ENCODE data around the gene MACROD2.

MACROD2 gene

DNA sequence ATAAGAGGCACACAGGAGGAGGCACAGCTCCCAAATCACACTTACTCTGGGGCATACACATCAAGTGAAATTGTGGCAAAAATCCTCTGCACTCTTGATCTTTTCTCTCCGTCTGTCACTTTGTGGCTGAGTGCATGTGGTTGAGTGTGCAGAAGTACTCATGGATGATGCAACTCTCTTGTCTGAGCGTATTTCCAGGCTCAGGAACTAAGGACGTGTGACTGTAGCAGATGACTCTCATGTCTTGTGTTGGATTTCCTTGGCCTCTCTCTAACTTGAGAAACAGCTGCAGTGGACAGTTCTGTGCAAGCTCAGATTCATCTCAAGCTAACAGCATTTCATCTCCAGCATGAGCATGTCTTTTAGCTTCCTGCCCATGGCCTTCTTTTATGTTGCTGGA lies 587.5 kb downstream of the MACROD2 start:
- DNase-seq (ENCODE audit: low read depth): no peak

DNA sequence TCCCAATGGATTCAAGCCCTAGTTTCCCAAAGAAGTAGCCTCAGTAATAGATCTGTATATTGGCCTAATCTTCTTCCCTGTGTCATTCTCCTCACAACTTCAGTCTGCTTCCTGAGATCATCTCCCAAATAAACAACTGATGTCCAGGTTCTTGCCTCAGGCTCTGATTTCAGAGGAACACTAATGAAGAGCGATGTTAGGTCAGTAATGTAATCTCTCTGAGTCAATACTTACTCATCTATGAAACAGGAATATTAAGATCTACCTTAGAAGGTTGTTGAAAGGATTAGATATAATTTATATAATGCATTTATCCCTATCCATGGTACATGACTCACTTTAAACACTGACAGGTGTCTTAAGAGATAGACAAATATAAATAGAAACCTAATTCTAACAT lies 588.1 kb downstream of the MACROD2 start:
- DNase-seq (ENCODE audit: low read depth): no peak

DNA sequence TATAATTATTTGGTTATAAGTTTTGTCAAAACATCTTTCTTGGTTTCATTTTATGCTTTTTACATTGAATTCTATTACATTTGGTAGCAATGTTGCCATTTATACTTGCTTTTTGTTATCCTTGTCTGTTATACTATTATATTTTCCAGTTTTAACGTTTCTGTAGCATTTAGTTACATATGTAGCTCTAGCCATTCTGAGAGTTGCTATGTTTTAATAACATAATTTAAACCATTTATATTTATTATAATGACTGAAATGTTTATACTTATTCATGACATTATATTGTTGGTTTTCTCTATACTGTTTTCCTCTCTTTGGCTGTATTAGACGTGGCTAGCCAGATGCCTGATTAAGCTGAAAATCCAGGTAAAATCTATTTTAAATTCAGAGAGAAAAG lies 594.1 kb downstream of the MACROD2 start:
- DNase-seq (ENCODE audit: low read depth): no peak

DNA sequence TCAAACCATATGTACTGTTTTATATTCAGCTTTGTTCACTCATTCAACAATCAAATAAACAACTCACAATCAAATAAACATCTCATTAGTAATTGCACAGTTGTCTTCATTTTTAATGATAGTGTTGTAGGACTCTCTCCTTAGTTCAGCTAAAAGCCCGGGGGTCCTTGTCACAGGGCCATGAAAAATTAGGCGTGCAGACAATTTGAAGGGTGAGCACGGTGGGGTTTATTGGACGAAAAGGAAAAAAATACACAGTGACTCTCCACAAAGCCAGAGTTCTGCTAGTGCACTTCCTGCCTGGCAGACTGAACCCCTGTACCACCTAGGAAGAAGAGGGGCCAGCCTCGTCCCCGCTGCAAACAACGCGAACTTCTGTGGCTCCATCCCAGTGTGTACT lies 599.7 kb downstream of the MACROD2 start:
- DNase-seq (ENCODE audit: low read depth): no peak

DNA sequence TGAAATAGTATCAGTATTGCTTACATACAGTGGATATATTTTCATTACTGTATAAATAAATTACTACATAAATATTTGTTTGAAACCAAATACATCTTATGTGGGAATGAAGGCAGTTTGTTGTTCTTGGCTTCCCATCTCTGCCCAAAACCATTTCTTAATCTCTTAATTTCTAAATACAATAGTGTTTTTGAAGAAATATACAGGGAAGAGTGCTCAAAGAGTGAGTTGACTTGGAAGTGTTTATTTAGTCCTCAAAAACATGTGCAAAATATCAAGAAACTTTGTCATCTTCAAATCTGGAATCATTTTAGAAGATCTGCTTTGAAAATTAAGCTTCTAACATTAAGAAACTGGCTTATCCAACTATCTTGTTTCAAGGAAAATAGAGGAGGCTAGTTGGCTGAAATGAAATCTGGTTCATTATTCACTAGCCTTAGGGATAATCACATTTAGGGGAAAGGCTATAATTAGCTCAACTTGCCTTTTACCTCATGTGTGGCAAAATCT lies 601.9 kb downstream of the MACROD2 start:
- DNase-seq (ENCODE audit: low read depth): no peak

DNA sequence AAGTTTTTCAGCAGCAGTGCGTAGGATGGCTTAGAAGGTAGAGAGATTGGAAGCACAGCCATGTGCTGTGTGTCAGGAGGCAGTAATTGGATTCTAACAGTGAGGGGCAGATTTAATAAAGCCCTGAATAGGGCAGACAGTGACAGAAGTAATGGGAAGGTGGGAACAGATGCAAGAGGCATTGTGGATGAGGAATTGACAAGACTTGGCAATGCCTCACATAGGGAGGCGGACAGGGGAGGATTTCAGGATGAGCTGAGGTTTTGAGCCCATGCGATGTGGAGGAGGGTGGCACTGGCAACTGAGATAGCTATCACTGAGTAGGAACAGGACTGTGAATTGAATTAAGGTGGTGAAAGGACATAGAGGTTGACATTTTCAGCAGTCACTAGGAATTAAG lies 604.3 kb downstream of the MACROD2 start:
- no peak for DNase-seq (ENCODE audit: low read depth)

DNA sequence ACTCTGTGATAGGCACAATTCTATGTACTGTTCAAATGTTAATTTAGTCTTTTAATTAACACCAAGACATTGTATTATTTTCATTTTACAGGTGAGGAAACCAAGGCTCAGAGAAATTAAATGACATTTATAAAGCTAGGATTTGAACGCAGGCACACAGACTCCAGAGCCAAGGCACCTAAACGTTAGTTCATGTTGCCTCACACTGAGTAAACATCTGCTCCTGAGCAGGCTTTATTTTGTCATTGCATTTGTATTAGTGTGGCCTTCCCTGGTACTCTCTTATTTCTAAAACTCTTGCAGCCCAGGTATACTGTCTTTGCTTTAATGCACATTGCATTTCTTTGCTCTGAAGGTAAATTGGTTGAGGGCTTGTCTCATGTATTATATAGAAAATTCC lies 605.2 kb downstream of the MACROD2 start:
- DNase-seq (ENCODE audit: low read depth): no peak

DNA sequence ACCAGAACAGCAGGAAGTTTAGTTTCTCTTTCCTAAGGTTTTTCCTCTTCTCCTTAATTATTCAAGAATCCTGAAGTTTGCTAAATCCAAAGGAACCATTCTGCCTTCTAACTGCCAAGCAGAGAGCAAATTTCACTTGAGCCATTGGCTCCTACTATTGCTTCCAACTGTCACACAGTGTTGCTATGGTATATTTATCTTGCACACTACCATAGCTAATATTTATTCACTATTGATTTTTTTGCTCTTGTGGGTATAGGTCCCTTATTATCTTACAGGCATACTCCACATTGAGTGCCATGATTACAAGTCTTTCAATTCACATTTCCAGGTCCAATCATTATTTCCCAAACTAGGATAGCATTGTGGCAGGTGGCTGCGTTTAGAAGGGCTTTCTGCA lies 608.8 kb downstream of the MACROD2 start:
- DNase-seq (ENCODE audit: low read depth): no peak

DNA sequence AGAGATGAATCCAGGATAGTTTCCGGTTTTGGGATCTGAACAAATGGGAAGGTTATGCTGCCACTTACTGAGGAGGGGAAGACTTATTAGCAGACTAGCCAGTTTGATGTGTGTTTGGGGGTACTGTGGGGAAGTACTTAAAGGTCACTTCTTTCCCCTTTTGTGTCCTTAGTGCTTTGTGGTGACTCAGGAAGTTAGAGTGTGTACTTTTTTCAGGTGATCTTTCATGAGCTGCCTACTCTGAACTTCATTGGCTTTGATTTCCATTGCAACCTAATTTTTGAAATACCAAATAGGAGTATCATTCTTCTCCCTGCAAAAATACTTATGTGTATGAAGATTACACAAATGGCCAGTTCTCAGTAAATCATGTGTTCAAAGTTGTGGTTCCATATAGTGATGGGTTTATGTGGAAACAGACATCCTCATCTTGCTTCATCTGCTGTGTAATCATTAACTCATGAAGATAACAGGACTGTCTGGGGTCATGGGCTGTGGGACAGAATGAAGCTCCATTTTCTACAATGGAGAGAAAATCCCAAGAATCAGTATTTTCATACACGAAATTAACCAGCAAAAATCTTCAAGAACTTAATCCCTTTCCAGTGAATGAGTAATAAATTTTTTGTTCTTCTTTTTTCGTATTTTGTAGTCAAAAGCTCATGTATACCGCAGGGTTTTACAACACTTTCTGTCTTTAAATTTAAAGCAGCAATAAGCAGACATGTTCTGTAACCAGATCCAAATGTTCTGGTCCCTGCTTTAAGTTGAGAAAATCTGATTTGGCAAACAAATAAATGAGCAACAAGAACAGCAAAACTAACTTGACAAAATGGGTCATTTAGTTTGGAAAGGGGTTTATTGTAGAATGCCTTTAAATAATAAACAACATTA lies 614.3 kb downstream of the MACROD2 start:
- DNase-seq (ENCODE audit: low read depth): no peak

DNA sequence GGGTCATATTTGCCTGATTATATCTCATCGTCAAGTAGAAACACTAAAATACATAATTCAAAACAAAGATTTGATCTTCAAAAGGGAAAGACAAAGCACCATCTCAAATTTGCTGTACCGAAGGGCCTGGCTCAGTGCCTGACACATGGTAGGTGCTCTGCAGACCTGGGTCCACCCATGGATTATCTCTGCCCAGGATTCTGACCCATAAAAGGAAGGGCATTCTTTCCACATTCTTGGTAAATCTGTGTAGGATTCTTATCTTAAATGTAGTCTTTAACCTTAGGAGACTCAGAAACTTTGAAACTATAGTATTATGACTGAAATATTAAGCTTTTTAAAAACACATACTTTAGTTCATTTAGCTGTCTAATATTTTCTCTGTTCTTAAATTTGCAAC lies 616.2 kb downstream of the MACROD2 start:
- no peak for DNase-seq (ENCODE audit: low read depth)

DNA sequence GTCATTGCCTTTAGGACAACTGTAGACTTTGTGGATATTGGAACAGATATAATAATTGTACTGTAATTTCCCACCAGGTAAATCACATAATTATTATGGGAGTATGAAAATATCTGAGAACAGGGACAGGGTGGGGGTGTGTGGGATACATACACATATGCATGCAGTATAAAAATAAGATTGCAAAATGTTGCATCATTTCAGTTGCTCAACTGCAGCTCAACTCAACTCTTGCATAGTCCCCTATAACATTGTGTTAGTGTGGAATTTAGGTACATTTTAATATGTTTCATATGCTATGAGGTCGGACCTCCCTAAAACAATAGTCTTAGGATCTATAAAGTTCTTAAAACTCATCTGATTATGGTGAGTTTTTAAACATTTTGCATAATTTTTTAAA lies 617.1 kb downstream of the MACROD2 start:
- no peak for DNase-seq (ENCODE audit: low read depth)

DNA sequence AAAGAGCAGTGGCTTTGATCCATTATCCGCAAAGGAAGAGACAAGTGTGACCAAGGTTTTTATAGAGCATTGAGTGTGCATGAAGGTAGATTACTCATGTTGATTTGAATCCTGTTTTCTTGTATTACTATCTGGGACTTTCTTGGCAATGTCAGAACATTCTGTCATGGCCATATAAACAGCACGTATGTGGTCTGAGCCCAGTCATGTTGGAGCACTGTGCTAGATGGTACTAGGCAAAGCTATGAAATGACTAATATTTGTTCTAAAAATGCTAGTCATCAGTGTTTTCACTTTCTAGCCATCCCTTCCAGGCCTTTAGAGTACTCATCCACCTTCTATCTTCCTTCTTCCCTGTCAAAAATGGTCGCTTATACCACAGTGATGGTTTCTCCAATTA lies 620.7 kb downstream of the MACROD2 start:
- no peak for DNase-seq (ENCODE audit: low read depth)

DNA sequence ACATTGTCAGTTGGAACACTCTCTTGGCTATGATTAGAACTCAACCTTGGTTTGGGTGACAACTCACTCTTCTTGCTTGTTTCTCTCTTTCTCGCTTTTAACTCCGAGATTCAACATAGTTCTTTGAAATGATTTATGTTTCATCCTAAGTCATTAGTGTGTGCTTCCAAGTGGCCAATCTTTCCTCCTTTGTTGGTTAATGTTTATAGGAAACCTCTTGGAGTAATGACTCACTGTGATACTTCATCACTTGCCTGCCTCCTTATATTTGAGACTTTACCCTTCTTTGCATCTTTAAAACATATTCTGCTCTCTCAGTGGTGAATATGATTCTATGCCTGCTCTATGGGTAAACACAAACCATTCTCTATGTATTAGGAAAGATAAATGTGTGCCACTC lies 621.8 kb downstream of the MACROD2 start:
- DNase-seq (ENCODE audit: low read depth): no peak

DNA sequence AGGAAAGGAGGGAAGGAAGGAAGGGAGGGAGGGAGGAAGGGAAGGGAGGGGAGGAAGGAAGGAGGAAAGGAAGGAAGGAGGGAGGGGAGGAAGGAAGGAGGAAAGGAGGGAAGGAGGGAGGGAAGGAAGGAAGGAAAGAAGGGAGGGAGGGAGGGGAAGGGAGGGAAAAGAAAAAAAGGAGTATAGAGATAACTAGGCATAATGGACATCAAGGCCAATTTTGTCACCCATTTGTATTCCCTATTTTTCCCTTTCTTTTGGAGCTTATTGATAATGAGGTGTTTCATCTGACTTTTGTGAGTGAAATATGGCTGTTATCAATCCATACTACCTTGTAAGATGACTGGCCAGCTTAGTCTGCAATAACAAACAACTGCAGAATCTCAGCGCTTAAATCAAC lies 624.1 kb downstream of the MACROD2 start:
- no peak for DNase-seq (ENCODE audit: low read depth)

DNA sequence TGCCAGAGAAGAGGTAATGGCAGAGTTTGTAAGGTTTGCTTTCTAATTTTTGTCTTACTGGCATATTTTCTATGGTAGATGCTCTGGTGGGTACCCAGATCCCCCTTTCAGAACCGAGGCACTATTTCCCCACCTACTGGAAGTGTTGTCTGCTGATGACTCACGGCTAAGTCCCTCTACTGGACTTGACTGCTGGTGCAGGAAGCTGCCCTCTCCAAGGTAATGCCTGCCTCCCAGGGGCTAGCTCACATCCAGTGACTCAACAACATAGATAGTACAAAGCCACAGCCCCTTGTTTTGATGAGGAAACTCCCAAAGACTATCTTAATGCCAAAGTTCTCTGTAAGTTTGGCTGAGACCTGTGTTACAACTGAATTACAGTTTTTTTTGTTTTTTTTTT lies 627.5 kb downstream of the MACROD2 start:
- DNase-seq (ENCODE audit: low read depth): no peak

DNA sequence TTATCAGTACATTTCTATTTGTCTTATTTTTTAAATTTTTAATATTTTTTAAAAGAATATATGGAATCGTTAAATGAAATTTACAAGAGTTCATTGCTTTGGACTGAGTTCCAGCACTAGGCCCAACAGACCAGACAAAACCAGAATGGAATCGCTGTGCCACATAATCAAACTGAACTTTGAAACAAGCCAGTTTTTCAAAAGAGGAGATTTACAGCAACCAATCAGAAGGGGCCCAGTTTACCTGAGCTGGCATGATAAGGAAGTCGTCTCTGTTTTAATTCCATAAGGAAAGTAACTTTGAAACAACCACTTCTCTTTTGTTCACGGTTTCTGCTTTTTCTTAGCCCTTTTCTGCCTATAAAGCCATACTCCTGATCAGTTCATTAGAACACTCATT lies 635.7 kb downstream of the MACROD2 start:
- DNase-seq (ENCODE audit: low read depth): no peak

DNA sequence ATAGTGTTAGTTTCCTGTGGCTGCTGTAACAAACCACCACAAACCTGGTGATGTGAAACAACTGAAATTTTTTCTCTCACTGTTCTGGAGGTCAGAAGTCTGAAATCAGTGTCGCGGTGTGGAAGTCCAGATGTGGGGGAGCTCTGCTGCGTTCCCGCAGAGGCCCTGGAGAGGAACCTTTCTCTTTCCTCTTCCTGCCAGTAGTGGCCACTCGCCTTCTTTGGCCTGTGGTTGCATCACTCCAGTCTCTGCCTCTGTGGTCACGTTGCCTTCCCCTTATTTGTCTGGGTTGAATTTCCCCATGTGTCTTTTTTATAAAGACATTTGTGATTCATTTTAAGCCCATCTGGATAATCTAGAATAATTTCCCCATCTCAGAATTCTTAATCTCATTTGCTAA lies 637.6 kb downstream of the MACROD2 start:
- no peak for DNase-seq (ENCODE audit: low read depth)

DNA sequence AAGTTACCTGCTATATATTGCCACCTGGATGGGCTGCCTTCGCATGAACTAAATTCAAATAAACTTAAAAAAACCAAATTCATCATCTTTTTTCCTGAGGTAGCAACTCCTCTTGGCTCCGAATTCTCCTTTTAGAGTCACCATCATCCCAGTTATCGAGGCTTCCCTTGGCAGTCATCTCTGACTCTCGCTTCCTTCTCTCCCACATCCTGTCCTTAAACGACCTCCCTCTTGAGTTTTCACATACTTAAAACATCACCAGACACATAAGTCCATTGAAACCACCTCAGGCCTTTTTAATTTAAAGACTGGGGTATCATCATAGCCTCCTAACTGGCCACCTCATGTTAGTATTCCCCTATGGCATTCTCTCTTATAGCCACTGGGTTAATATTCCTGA lies 638.2 kb downstream of the MACROD2 start:
- no peak for DNase-seq (ENCODE audit: low read depth)

DNA sequence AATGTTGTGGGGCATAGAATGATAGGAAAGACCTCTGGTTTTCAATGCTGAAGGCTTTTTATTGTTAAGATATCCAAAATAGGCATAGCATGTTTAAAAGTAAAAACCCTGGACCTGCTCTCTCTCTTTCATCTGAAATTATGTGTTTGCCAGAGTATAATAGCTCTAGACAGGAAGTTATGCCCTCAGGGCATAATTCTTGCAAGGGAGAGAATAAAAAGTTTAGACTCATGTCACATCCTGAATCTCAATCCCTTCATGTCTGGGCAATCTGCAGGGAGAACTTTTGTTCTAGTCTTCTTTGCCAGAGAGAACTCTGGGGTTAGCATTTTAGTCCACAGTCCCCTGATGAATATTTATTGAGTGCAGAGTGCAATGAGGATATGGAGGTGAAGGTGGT lies 639.3 kb downstream of the MACROD2 start:
- DNase-seq (ENCODE audit: low read depth): no peak

DNA sequence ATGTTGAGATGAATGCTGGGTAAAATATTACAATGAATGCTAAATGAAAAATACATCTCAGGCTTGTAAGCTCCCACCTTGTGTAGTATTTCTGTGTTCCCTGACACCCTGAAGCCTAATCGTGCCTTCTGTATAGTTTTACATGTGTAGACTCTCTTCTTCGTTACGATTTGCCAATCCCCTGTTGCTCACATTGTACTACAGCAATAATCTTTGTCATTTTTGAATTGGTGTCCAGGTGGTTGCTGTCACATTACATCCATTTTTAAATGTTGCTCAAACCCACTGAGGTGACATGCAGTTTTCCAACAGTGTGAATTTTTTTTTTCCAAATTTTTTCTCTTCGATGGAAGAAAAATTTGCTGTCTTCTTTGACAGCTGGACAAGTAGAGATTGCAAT lies 642.1 kb downstream of the MACROD2 start:
- DNase-seq (ENCODE audit: low read depth): no peak

DNA sequence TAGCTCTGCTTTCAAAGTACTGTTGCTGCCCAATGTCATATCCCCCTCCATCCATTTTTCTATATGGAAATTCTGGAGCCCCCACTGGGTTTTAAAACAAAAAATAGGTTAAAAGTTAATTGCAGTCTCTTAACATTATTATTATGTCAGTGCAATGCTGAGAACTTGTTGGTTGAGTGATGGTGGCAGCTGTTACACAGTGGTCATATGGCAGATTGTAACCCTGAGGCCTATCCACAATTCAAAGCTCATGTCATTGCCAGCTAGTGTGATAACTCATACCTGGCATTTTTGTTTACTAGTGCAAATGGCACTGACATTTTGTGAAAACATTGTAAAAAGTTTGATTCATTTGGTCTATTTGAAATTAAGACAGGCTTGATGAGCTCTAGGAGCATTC lies 647.8 kb downstream of the MACROD2 start:
- no peak for DNase-seq (ENCODE audit: low read depth)

DNA sequence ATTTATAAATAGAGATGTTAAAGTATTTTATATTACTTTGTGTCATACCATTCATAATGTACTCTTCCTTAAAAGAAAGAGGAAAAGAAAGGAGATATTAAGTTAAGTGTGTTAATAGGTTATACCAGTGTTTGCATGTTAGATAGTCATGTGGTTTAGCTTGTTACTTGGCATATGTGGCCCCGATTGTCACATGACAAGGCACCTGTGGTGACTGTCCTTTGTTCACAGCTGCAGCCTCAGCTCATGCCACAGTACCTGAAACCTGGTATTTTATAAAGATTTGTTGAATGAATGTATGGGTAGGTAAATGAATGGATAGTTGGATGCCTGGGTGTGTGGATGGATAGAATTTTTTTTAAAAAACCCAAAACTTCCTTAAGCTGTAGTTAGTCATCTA lies 648.2 kb downstream of the MACROD2 start:
- no peak for DNase-seq (ENCODE audit: low read depth)

DNA sequence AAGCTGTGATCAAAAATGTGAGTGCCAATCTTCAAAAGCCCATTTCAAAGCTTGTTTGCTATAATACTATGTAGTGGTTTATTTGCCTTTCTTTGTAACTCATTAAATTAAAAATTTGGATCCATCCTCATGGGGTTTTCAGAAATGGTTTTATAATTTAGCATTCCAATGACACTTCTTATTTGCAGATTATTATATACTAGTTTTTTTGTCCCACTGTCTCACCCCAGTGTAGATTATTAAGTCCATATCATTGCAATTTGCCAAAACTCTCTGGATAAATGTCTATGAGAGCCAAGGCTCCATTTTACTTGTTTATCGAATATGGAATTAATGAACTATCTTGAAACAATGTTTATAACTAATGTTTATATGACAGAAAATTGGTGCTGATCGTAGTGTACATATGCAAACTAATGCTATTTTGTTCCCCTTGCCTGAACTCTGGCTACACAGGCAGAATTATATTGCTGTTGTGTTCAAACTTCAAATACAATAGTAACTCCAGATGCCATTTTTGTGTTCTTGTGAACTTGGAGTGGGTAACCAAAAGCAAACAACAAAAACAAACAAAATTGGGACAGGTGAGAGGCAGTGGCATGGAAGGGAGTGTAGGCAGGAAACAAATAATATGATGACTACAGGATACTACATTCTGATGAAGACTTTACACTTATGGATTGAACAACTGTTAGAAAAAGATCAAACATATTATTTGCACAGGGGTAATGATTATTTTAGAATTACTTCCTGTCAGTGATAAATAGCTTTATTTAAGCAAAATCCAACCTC lies 649.2 kb downstream of the MACROD2 start:
- no peak for DNase-seq (ENCODE audit: low read depth)

Data from activated T-helper 1 cell treated with Interleukin-2 at 50 U/mL for 16 hours (primary cell).